Suprapubic skin (tissue), 3 donors: ENCODE data around the gene PRX.

Experiments
- CTCF ChIP-seq, 2 donors: fragments of 200-600 bp in 1 of 2; fragments of 450-650 bp in 1 of 2; sonication (generic) in 1 of 2; IDR thresholded peaks; one replicate each; pipeline ENCODE4 v1.5.1; 2016 to 2019; ENCODE audit warnings: antibody characterized with exemption in 2 of 2, mild to moderate bottlenecking in 1 of 2, moderate library complexity in 1 of 2
- POLR2A ChIP-seq, 2 donors: fragments of 450-650 bp; IDR thresholded peaks; one replicate each; pipeline ENCODE4 v1.6.1; 2017; ENCODE audit warnings: antibody characterized with exemption in 2 of 2, mild to moderate bottlenecking in 2 of 2, moderate library complexity in 2 of 2

- no peak for TF ChIP-seq CTCF (IDR thresholded peaks at IDR 0.05)
- no peak for TF ChIP-seq POLR2A (IDR thresholded peaks at IDR 0.05)
Observed at GRCh38 chr19:40395956-40396355, 17.2 kb downstream of the PRX start.
